Activated gamma-delta T cell treated with Interleukin-2 at 50 U/mL for 16 hours (primary cell): ENCODE data around the gene CD3D.
A peak's percentile ranks its signal among the peaks of the same experiment; 100 is the strongest.
"Not testable (repeated sequence)": the region's sequence is repeated elsewhere in the genome, so short reads cannot be mapped to it uniquely, and the experiment has no call there.

ENCODE experiments used
- DNase-seq: peaks from one replicate; pipeline ENCODE4 v3.0.0-alpha.2; 2020

The CD3D gene

DNA sequence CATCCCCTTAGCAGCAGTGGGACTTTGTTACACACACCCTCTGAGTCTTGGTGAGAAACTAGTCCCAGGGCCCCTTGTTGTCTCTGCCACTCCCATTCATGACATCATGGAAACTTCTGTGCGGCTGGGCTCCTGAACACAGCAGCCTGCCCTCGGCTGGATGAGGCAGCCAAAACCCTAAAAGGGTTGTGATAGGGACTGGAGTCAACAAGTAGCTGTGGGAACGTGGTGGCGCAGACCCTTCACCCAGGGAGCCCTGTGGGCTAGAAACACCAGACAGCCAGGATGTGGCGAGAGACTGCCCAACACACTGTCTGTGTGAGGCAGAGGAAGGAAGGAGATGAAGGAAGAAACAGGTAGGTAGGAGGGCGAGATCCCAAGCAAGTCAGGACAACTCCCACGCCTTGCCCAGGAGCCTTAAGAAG lies 3.9 kb downstream of the CD3D start:
- peak; percentile 81 for DNase-seq

DNA sequence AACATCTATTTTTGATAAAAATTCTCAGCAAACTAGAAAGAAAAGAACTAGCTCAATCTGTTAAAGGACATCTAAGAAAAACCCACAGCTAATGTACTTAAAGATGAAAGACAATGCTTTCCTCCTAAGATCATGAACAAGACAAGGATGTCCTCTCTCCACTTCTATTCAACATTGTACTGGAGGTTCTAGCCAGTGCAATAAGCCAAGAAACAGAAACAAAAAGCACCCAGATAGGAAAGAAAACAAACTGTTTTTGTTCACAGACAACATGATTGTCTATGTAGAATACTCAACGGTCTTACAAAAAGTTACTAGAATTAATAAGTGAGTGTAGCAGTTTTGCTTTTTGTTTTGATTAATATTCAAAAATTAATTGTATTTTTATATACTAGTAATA lies 7.8 kb downstream of the CD3D start:
- no peak for DNase-seq

DNA sequence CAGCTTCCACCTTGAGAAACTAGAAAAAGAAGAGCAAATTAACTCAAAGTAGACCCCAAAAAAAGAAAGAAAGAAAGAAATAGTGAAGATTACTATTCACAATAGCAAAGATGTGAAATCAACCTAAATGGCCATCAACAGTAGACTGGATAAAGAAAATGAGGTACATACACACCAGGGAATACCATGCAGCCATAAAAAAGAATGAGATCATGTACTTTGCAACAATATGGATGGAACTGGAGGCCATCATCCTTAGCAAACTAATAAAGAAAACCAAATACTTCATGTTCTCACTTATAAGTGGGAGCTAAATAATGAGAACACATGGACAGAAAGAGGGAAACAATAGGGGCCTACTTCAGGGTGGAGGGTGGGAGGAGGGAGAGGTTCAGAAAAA lies 13.8 kb downstream of the CD3D start:
- DNase-seq, result no peak

DNA sequence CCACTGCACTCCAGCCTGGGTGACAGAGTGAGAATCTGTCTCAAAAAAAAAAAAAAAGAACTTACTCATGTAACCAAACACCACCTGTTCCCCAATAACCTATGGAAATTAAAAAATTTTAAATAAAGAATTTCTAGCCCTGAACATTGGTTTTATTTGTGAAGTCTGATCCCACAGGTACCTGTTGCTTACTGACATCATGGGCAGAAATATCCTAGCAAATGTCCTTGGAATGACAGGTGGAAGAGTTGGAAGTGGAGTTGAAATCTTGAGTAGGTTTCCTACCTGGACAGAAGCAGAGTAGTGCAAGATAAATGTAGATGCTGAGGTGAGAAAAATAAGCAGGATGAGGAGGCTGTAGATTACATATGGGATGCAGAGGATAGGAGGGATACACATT lies 17.2 kb downstream of the CD3D start:
- DNase-seq, result no peak

DNA sequence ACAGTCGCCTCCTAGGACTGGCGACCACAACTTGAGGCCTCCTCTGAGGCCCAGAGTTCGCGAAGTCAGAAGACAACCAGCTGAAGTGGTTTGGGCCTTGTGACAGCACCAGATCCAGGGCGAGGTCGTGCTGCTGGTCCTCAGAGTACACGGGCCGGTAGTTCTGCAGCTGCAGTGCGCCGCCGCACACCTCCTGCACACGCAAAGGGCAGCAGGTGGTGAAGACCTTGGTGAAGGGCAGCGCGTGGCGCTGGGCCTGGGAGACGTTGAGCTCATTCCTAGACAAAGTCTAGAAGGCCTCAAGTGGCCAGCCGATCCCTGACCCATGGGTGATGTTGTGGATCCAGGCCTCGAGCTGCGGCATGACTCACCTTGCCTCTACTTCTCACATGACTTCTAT lies 19.8 kb downstream of the CD3D start:
- no peak for DNase-seq

DNA sequence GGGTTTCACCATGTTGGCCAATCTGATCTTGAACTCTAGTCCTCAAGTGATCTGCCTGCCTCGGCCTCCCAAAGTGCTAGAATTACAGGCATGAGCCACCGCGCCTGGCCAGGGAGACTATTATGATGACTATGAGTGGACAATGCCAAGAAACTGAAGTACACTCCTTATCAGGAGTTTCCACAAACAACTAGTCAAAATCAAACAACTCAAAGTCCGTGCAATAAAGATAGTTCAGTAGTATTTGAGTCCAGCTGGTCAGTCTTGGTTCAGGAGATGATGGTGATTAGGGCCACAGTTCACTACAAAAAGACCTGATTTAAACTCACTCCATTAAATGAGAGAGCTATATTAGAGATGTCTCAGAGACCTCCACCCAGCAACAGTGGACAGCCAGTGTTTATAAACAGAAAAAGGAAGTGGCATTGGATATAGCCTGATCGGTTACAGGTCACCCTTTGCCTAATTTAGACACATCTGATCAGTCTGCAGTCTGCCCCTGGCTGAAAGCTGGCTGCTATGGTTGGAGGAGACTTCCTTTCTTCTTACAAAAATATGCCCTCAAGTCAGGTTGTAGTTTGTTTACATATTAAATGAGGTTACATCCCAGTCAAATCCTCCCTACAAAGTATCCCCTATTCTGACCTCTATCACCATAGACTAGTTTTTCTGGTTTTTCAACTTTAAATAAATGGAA lies 21.0 kb downstream of the CD3D start:
- DNase-seq, result no peak

DNA sequence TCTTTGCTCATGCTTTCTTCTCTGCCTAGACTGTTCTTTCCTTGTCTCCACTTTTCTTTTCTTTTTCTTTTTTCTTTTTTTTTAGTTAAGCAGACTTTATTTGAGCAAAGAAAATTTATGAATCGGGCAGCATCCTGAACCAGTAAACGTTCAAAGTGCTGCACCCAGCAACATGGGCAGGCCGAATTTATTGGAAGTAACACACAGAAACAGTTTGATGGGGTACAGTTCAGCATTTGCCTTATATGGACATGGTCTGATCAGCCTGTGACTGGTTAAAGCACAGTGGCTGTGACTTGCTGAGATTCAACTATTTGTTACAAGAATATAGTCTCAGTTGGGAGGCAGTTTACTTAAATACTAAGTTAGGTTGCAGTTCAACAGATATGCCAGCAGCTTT lies 22.0 kb downstream of the CD3D start:
- DNase-seq, result no peak

DNA sequence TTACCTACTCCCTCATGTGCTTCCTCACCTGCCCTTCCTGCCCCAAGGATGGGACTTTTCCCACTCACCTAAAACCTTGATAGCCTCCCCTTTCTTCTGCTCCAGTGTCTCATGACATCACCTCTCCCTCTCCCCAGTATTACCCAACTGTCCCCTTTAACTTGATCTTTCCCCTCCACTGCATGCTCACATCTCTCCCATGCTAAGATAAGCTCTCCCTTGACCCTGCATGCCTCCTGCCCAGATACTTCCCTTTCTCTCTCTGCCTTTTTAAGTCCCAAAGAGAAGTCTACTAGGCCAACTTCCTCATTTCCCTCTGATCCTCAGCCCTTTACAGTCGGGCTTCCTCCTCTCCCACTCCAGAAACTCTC lies 23.2 kb downstream of the CD3D start:
- no peak for DNase-seq

DNA sequence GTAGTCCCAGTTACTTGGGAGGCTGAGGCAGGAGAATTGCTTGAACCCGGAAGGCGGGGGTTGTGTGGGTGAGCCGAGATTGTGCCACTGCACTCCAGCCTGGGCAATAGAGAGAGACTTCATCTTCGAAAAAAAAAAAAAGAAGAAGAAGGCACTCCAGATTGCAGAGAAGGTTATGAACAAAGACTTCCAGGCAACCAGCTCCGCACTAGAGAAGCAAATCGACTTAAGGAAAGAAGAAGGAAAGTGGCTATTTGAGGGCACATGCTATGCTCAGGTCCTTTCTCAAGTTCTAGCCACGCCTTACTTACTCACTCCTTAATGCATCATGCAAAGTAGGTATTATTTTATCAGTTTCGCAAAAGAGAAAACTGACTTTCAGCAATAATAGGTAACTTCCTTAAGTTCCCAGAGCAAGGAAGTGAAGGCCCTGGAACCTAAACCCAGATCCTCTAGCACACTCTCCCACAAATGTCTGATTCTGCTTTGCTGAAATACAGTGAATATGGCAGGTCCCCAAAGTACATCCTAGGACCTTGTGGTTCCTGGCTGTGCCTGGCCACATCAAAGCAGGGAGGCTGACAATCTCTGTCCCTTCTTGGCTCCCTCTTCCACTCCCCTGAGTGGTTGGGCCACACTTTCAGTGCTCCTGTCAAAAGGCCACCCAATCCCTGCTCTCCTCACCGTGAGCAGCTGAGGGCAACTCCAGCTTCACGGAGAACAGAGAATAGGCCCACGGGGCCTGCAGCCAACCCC lies 23.7 kb downstream of the CD3D start:
- no peak for DNase-seq

DNA sequence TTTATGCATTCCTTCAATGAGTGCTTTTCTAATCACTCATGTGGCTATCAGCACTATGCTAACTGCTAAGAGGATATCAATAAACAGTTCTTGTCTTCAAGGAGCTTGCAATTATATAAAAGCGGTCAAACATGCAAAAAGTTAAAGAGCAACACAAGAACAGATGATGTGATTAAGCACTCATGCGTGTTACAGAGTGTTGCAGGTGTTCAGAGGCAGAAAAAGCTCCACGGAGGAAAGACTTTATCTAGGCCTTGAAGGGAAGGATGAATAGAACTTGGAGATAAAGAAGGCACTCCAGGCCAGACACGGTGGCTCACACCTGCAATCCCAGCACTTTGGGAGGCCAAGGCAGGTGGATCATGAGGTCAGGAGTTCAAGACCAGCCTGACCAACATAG lies 24.4 kb downstream of the CD3D start:
- DNase-seq, result no peak

DNA sequence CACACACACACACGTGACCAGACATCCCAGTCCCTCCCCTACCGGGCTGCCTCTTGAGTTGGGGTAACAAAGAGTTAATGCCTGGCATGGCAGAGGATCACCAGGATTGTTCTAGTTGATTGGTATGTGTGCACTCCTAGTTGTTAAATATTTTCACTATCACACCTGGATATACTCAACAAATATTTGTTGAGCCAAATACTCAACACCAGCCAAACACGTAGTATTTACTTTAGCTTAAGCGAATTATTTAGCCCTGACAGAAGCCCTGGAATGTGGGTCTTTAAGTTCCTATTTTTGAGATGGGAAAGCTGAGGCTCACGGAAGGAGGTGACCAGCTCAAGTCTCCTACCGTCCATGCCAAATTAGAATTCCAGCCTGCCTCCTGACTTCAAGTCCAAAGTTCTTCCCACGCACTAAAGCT lies 27.5 kb downstream of the CD3D start:
- no peak for DNase-seq

DNA sequence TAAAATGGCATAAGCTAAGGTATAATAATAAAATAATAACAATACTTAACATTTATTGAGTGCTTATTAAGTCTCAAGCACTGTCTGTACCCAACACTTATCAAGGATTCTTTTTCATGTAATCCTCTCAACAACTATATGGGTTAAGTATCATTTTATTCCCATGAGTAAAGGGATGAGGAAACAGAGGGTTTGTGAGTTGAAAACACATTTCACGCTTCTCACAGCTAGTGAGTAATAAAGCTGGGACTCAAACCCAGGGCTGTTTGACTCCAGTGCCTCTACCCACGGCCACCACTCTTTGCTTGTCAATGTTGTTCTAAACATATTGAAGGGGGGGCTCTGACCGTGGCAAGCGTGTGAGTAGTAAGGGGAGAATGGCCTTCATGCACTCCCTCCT lies 29.3 kb downstream of the CD3D start:
- no peak for DNase-seq

DNA sequence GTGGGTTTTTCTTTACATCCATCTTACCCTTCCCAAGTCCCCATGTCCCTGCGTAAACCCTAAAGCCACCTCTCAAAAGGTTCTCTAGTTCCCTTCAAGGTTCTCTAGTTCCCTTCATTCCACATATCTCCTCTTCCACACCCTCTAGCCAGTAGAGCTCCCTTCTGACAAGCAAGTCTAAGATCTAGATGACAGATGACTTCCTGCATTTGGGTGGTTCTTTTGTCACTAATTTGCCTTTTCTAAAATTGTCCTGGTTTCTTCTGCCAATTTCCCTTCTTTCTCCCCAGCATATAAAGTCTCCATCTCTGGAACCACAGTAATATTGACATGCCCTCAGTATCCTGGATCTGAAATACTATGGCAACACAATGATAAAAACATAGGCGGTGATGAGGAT lies 30.2 kb downstream of the CD3D start:
- no peak for DNase-seq

DNA sequence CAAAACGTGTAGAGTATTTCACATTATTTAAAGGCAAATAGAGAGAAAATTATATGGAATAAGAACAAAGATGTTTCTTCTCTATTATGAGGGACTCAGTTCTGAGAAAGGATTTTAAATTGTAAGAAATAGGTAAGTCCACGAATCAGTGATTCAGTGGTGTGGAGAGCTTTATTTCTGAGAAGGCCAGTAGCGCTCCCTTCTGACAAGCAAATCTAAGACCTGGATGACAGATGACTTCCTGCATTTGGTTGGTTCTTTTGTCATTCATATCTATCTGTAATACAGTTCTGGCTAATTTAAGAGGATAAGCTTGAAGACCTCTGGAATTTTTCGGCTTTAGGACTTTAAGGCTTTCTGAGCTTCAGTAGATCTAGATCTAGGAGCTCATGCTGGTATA lies 31.0 kb downstream of the CD3D start:
- DNase-seq, result no peak

DNA sequence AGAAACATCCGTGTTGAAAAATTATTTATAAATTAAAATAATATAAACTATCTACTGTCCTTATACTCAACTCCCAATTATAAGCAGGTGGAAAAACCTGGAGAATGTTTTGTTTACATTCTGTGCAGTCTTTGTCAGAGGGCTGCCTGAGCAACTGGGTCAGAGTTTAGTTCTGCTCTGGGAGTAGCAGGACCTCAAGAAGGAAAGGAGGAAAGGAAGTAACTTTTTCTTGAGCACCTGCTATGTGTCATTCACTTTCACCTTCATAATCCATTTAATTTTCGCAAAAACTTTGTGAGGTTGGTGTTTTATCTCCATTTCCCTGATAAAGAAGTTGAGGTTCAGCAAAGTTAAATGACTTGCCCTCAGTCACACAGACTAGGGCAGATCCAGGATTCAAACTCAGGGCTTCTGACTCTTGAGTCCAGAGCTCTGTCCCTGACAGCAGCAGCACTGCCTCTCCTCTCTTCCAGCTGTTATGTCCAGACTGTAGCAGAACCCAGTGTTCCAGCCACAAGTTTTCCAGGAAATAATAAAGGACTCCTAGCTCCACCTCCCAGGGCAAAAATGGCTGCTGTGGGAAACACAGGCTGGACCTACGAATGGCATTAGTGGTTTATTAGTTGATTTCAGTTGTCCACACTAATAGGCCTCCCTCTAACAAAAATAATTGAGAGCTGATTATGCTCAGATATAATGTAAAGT lies 31.6 kb downstream of the CD3D start:
- no peak for DNase-seq

DNA sequence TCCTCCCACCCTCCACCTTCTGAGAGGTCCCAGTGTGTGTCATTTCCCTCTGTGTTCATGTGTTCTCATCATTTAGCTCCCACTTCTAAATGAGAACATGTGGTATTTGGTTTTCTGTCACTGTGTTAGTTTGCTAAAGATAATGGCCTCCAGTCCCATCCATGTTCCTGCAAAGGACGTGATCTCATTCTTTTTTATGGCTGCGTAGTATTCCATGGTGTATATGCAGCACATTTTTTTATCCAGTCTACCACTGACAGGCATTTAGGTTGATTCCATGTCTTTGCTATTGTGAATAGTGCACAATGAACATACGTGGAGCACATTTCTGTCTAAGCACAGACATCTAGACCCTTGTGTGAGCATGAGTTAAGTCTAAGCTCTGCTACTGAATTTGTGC lies 32.2 kb downstream of the CD3D start:
- no peak for DNase-seq

DNA sequence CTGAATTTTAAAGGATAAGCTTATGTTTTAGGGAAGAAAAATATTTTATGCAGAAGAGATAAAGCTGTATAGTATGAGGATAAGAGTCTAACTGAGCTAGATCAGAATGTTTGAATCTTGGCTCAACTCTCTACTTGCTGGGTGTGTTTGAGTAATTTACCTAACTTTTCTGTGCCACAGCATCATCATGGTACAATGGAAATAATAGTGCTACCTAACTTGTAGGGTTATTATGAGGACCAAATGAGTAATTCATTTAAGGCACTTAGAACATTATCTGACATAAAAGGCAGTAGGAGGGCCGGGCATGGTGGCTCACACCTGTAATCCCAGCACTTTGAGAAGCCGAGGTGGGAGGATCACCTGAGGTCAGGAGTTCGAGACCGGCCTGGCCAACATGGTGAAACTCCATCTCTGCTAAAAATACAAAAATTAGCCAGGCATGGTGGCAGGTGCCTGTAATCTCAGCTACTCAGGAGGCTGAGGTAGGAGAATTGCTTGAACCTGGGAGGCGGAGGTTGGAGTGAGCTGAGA lies 33.4 kb downstream of the CD3D start:
- DNase-seq, result not testable (repeated sequence)

DNA sequence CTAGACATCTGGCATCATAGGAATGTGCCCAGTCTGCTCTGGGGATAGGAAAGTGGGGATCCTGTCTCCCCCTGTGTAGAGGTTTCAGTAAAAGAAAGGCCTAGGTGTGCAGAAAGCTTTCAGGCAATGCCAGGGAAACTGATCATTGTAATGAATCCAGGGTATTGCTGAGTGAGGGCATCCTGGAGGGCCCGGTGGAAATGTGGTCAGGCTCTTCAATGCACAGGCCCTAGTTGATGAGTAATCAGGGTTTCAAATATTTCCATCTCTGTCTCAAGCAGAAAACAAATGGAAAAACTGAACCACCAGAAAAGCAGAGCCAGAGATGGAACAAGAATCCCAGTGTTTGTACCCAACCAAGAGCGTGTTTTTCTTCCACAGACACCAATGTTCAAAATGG lies 35.9 kb downstream of the CD3D start:
- peak; percentile 8 for DNase-seq

DNA sequence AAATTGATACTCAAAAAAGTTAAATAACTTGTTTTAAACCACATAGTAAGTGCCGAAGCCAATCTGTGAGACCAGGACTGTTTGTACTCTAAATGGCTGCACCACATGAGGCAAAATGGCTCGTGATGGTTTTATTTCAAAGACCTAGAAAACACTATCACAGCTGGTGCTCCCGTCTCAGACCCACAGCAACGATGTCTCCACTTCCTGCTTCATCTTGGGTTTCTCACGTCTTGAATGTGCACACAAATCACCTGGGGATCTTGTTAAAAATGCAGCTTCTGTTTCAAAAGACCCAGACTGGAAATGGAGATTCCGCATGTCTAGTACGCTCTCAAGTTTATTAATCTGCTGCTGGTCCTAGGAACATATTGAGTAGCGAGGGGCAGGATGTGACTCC lies 36.8 kb downstream of the CD3D start:
- DNase-seq, result peak; percentile 60

DNA sequence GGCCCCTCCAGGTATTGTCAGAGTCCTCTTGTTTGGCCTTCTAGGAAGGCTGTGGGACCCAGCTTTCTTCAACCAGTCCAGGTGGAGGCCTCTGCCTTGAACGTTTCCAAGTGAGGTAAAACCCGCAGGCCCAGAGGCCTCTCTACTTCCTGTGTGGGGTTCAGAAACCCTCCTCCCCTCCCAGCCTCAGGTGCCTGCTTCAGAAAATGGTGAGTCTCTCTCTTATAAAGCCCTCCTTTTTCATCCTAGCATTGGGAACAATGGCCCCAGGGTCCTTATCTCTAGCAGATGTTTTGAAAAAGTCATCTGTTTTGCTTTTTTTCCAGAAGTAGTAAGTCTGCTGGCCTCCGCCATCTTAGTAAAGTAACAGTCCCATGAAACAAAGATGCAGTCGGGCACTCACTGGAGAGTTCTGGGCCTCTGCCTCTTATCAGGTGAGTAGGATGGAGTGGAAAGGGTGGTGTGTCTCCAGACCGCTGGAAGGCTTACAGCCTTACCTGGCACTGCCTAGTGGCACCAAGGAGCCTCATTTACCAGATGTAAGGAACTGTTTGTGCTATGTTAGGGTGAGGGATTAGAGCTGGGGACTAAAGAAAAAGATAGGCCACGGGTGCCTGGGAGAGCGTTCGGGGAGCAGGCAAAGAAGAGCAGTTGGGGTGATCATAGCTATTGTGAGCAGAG lies 37.8 kb downstream of the CD3D start, which contains the start of gene CD3E:
Gene CD3E, plus strand, starts transcription at position 163 of the 681 bp plus-strand sequence. Its CDS starts 223 bp downstream, at position 386.
- DNase-seq, result peak; percentile 65

DNA sequence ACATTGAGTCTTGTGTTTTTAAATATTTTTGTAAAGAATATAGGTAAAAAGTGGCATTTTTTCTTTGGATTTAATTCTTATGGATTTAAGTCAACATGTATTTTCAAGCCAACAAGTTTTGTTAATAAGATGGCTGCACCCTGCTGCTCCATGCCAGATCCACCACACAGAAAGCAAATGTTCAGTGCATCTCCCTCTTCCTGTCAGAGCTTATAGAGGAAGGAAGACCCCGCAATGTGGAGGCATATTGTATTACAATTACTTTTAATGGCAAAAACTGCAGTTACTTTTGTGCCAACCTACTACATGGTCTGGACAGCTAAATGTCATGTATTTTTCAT lies 38.3 kb downstream of the CD3D start:
- DNase-seq, result no peak

DNA sequence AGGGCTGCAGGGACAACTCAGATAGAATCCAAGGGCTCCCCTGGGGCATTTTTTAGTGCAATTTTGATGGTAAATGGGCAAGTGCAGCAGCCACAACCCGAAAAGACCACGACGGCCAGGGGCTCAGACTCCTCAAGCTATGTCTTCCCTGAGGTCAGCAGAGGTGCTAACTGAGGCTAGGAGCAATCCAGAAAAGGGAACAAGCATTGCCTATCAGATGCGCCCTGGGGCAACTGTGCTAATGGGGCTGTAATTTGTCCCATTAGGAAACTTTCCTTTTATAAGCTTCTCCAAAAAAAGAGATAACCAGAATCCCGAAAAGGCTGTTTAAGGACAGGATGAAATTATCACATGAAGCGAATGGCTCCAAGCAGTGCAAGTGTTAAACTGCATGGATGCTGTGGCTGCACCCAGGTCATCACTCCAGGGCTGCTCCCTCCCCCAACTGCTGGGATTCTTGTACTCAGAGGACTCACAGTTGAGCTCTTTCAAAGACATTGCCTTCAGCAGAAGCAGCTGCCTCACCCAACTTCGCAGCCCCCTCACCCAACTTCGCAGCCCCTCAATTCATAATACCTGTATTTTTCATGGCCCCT lies 40.8 kb downstream of the CD3D start:
- DNase-seq, result no peak
